Activated CD4-positive, alpha-beta memory T cell treated with anti-CD3 and anti-CD28 coated beads for 36 hours (primary cell): ENCODE measurements around the gene CTNNA1. TPM values are rescaled to one million over a fixed set of nuclear protein-coding genes. Genes with fewer than 3 reads are reported as not detected.

ENCODE experiments used
- CTCF ChIA-PET: fragments of 350-600 bp; sonication (Branson Sonifier 250); formaldehyde crosslinking; loops from one replicate; lab custom pipeline; 2021; ENCODE audit warnings: antibody characterized with exemption, inconsistent platforms; lab: Charles Lee
- POLR2A ChIA-PET: fragments of 350-600 bp; sonication (Branson Sonifier 250); formaldehyde crosslinking; loops from one replicate; lab custom pipeline; 2021; ENCODE audit warnings: antibody characterized with exemption; lab: Charles Lee
- DNase-seq: peaks from one replicate; pipeline ENCODE4 v3.0.0-alpha.2; 2020
- H3K27ac Mint-ChIP-seq: one replicate; pipeline ENCODE4 v1.8.0; 2021; ENCODE audit warnings: mixed read lengths
- H3K27me3 Mint-ChIP-seq: one replicate; pipeline ENCODE4 v1.8.0; 2021; ENCODE audit warnings: mixed read lengths
- H3K36me3 Mint-ChIP-seq: one replicate; pipeline ENCODE4 v1.8.0; 2021; ENCODE audit warnings: mixed read lengths
- H3K4me1 Mint-ChIP-seq: one replicate; pipeline ENCODE4 v1.8.0; 2021; ENCODE audit warnings: low read depth, mixed read lengths
- H3K4me3 Mint-ChIP-seq: one replicate; pipeline ENCODE4 v1.8.0; 2021; ENCODE audit warnings: mild to moderate bottlenecking, mixed read lengths
- H3K9me3 Mint-ChIP-seq: one replicate; pipeline ENCODE4 v1.8.0; 2021; ENCODE audit warnings: mixed read lengths
- intact Hi-C: fragments of 100-400 bp; cut with micrococcal nuclease; formaldehyde crosslinking; loops from one replicate; pipeline ENCODE4 v1.15.1; 2023
- total RNA-seq, 2 experiments: library from RNA; stranded (reverse); gene quantifications; one replicate each; pipeline ENCODE4 v1.2.3, GENCODE V29; 2021

Gene CTNNA1
- total RNA-seq, 2 experiments from 2014 or later, result 82.8 to 89.5 TPM

- Mint-ChIP-seq H3K27me3 (no peaks in the 10 kb centered on the region), H3K4me1 (peaks cover 8% of the 10 kb centered on the region), H3K36me3 (no peaks in the 10 kb centered on the region), H3K9me3 (no peaks in the 10 kb centered on the region), H3K4me3 (no peak overlapping the region), H3K27ac (no peak overlapping the region)
- intact Hi-C loops, result no loop called here
- no peak for DNase-seq
- CTCF ChIA-PET, result interaction anchor here (0.9 to 1.0 kb wide), 2 partner anchors 12 to 287 kb away, joined by 3 to 4 read pairs; no protein-coding TSS in a partner anchor
- POLR2A ChIA-PET, result no interaction called here
These were observed 222.0 kb downstream of the CTNNA1 start for GRCh38 chr5:138975098-138975847.

GRCh38 chr5:138978080-138978479 is 224.9 kb downstream of the CTNNA1 start:
- POLR2A ChIA-PET, result no interaction called here
- DNase-seq, result no peak
- Mint-ChIP-seq H3K27ac (no peak overlapping the region), H3K9me3 (no peaks in the 10 kb centered on the region), H3K4me3 (no peak overlapping the region), H3K27me3 (no peaks in the 10 kb centered on the region), H3K4me1 (peaks cover 31% of the 10 kb centered on the region), H3K36me3 (no peaks in the 10 kb centered on the region)
- intact Hi-C loops, result no loop called here
- CTCF ChIA-PET, result no interaction called here

GRCh38 chr5:138978581-138978980 is 225.4 kb downstream of the CTNNA1 start:
- Mint-ChIP-seq H3K27me3 (no peaks in the 10 kb centered on the region), H3K4me3 (no peak overlapping the region), H3K27ac (no peak overlapping the region), H3K4me1 (peaks cover 31% of the 10 kb centered on the region), H3K9me3 (no peaks in the 10 kb centered on the region), H3K36me3 (no peaks in the 10 kb centered on the region)
- POLR2A ChIA-PET, result no interaction called here
- intact Hi-C loops, result no loop called here
- no peak for DNase-seq
- CTCF ChIA-PET, result no interaction called here

- Mint-ChIP-seq H3K27ac (peak overlapping the region; percentile 40), H3K36me3 (no peaks in the 10 kb centered on the region), H3K27me3 (no peaks in the 10 kb centered on the region), H3K4me1 (peaks cover 31% of the 10 kb centered on the region), H3K4me3 (no peak overlapping the region), H3K9me3 (no peaks in the 10 kb centered on the region)
- peak; percentile 46 for DNase-seq
- ChIA-PET POLR2A (no interaction called here), CTCF (no interaction called here)
- intact Hi-C loops, result no loop called here
These were observed 226.6 kb downstream of the CTNNA1 start for GRCh38 chr5:138979684-138980280.

- ChIA-PET CTCF (no interaction called here), POLR2A (no interaction called here)
- no peak overlapping the region for H3K27ac Mint-ChIP-seq
- no peaks in the 10 kb centered on the region for H3K27me3 Mint-ChIP-seq
- H3K4me1 Mint-ChIP-seq, result peaks cover 31% of the 10 kb centered on the region
- H3K4me3 Mint-ChIP-seq, result no peak overlapping the region
- no peak for DNase-seq
- no peaks in the 10 kb centered on the region for H3K36me3 Mint-ChIP-seq
- intact Hi-C loops, result no loop called here
- H3K9me3 Mint-ChIP-seq, result no peaks in the 10 kb centered on the region
These were observed 227.2 kb downstream of the CTNNA1 start for GRCh38 chr5:138980441-138980840.

GRCh38 chr5:138981131-138981530 is 227.9 kb downstream of the CTNNA1 start:
- Mint-ChIP-seq H3K4me3 (no peak overlapping the region), H3K4me1 (peaks cover 31% of the 10 kb centered on the region), H3K9me3 (no peaks in the 10 kb centered on the region), H3K27me3 (no peaks in the 10 kb centered on the region), H3K27ac (no peak overlapping the region), H3K36me3 (no peaks in the 10 kb centered on the region)
- CTCF ChIA-PET, result no interaction called here
- DNase-seq, result no peak
- POLR2A ChIA-PET, result no interaction called here
- intact Hi-C loops, result no loop called here

- ChIA-PET CTCF (interaction anchor here (0.6 kb wide), 1 partner anchor 441 kb away, joined by 4 read pairs; no protein-coding TSS in a partner anchor), POLR2A (no interaction called here)
- peak; percentile 25 for DNase-seq
- no peak overlapping the region for H3K4me3 Mint-ChIP-seq
- no peaks in the 10 kb centered on the region for H3K9me3 Mint-ChIP-seq
- no peaks in the 10 kb centered on the region for H3K36me3 Mint-ChIP-seq
- H3K27me3 Mint-ChIP-seq, result no peaks in the 10 kb centered on the region
- intact Hi-C loops, result no loop called here
- H3K4me1 Mint-ChIP-seq, result peaks cover 31% of the 10 kb centered on the region
- no peak overlapping the region for H3K27ac Mint-ChIP-seq
These were observed 228.4 kb downstream of the CTNNA1 start for GRCh38 chr5:138981586-138981985.

GRCh38 chr5:138983984-138984383 is 230.8 kb downstream of the CTNNA1 start:
- Mint-ChIP-seq H3K4me1 (peaks cover 31% of the 10 kb centered on the region), H3K4me3 (no peak overlapping the region), H3K27ac (no peak overlapping the region), H3K36me3 (no peaks in the 10 kb centered on the region), H3K9me3 (no peaks in the 10 kb centered on the region), H3K27me3 (no peaks in the 10 kb centered on the region)
- no peak for DNase-seq
- intact Hi-C loops, result no loop called here
- ChIA-PET CTCF (no interaction called here), POLR2A (no interaction called here)

Other genes starting within 250 kb of the CTNNA1 start
- 100 to 1,000 TPM; 131 to 132 TPM for gene ETF1, start 210.2 kb upstream of the CTNNA1 start, total RNA-seq
- 100 to 1,000 TPM; 358 to 368 TPM for gene HSPA9, start 178.0 kb upstream of the CTNNA1 start, total RNA-seq
- under 1 TPM in 1 of 2 experiments, not detected in 1; 0.07 TPM for gene LRRTM2, start 121.9 kb downstream of the CTNNA1 start, total RNA-seq